Fibroblast of villous mesenchyme (primary cell): Measurements from ENCODE around the gene PPP1R12C. TPM values are rescaled to one million over a fixed set of nuclear protein-coding genes. Genes with fewer than 3 reads are reported as not detected.

Source experiments
- DNase-seq: peaks from one replicate; pipeline ENCODE4 v3.0.0-alpha.2; 2010; ENCODE audit warnings: low read depth
- H3K4me3 ChIP-seq: 2 replicates; pipeline ENCODE4 v1.5.1; 2011; ENCODE audit warnings: low read depth, mild to moderate bottlenecking, low read length
- CTCF ChIP-seq: IDR thresholded peaks from 2 replicates; pipeline ENCODE4 v1.5.1; 2012; ENCODE audit warnings: low read depth, mild to moderate bottlenecking, low read length; ENCODE audit not compliant: insufficient read depth
- total RNA-seq: library from RNA; depleted of rRNA; stranded (reverse); fragments of >200 nt; gene quantifications from 2 replicates; pipeline ENCODE4 v1.2.3, GENCODE V29; 2012

PPP1R12C gene
- total RNA-seq, 1 donor: 49.7 TPM

GRCh38 chr19:55088021-55088451 is 29.4 kb downstream of the PPP1R12C start:
- no peak for DNase-seq
- TF ChIP-seq CTCF: no peak
- no peak overlapping the region for H3K4me3 ChIP-seq

- no peak for DNase-seq
- no peak for TF ChIP-seq CTCF
- H3K4me3 ChIP-seq: peak overlapping the region; percentile 56
These were observed 29.9 kb downstream of the PPP1R12C start for GRCh38 chr19:55087542-55087901.

- H3K4me3 ChIP-seq: peak overlapping the region; percentile 56
- no peak for TF ChIP-seq CTCF
- DNase-seq: peak; percentile 93
These were observed 30.5 kb downstream of the PPP1R12C start for GRCh38 chr19:55086730-55087541.

- peak overlapping the region; percentile 56 for H3K4me3 ChIP-seq
- no peak for TF ChIP-seq CTCF
- no peak for DNase-seq
These were observed 31.3 kb downstream of the PPP1R12C start for GRCh38 chr19:55085923-55086715.

GRCh38 chr19:55084416-55084815 is 33.0 kb downstream of the PPP1R12C start:
- no peak overlapping the region for H3K4me3 ChIP-seq
- no peak for DNase-seq
- TF ChIP-seq CTCF: no peak

- no peak for TF ChIP-seq CTCF
- DNase-seq: no peak
- H3K4me3 ChIP-seq: no peak overlapping the region
These were observed 34.2 kb downstream of the PPP1R12C start for GRCh38 chr19:55083004-55083850.
